H1 (cell line): ENCODE data around the gene PLEKHG3.

Source experiments
- POLR2AphosphoS5 ChIP-seq: IDR thresholded peaks from 2 replicates; pipeline ENCODE4 v1.6.1; 2011; ENCODE audit warnings: low read depth, low read length
- TAF7 ChIP-seq: optimal IDR thresholded peaks from 2 replicates; pipeline ENCODE3; 2011; ENCODE audit warnings: low read depth, mild to moderate bottlenecking, inconsistent platforms, low read length, moderate library complexity, borderline replicate concordance

- TF ChIP-seq POLR2AphosphoS5, result no peak
- TF ChIP-seq TAF7, result no peak
Measured at GRCh38 chr14:64760146-64760755, 56.0 kb downstream of the PLEKHG3 start.
